ENCODE measurements around the gene TPO. TPM values are rescaled to one million over a fixed set of nuclear protein-coding genes. Genes with fewer than 3 reads are reported as not detected.

Gene TPO
- total RNA-seq (under 1 TPM in 2 of 5 donors, not detected in 3; 0.18 to 0.26 TPM), total RNA-seq (0 to 0.44 (median 0.11) reads per million in 29 experiments)
- total RNA-seq (2013) = 0.76 TPM

DNA sequence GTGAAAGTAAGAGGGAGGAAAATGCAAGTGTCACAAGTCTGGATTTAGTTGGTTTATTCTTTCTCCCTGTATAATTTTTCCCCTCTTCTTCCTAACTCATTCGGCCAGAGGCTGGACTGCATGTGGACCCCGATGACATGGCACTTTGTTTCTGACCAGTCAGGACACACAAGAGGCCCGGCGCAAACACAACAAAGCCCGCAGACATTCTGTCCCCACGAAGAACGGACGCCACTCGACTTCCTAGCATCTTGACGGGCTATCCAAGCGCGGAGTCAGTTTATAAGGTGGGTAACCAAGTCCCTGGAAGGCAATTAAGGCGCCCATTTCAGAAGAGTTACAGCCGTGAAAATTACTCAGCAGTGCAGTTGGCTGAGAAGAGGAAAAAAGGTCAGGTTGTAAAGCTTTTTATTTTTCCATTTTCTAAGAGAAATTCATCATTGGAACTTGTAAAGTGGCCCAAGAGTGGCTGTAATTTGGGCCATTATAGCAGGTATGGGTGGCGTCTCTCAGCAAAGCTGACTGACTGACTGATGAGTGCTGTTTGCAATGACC lies at the start of gene TPO:
Gene TPO, plus strand, starts transcription at position 308 of the 555 bp plus-strand sequence. CDS start 946 bp downstream, outside the sequence.
- Mint-ChIP-seq H3K4me1 (peaks cover 0 to 11% (median 0%) of the 10 kb centered on the region in 3 donors), H3K36me3 (no peaks in the 10 kb centered on the region), H3K27ac (no peak within 1 kb of the TSS), H3K4me3 (no peak within 1 kb of the TSS), H3K9me3 (no peaks in the 10 kb centered on the region), H3K27me3 (no peaks in the 10 kb centered on the region)
- no peak within 1 kb of the TSS for H3K27ac ChIP-seq (ENCODE audit: low read length)
- no peaks in the 10 kb centered on the region for H3K27me3 ChIP-seq (replicated peaks in 1 of 2; ENCODE audit: control insufficient read depth in 2 of 2, extremely low read depth in 1 of 2, insufficient read depth in 2 of 2, low read length in 1 of 2)
- no peaks in the 10 kb centered on the region for H3K4me1 ChIP-seq (ENCODE audit: control insufficient read depth in 1 of 2, extremely low read depth in 1 of 2, insufficient read depth in 2 of 2, low read length in 2 of 2)
- ChIA-PET POLR2A (no interaction called here), CTCF (no interaction called here)
- no peak within 1 kb of the TSS for H3K4me3 ChIP-seq (ENCODE audit: control insufficient read depth in 1 of 2, extremely low read depth in 1 of 2, low read length in 1 of 2)
- ATAC-seq (replicated peaks in 1 of 4) (no peak), DNase-seq (no peak)
- H3K36me3 ChIP-seq (ENCODE audit: control insufficient read depth in 2 of 2, extremely low read depth in 1 of 2, insufficient read depth in 1 of 2, low read length in 1 of 2) = no peaks in the 10 kb centered on the region
- 94% methylated on average over 13 of the region's 15 CpGs for WGBS (ENCODE audit: insufficient coverage)
- H3K9me3 ChIP-seq = no peaks in the 10 kb centered on the region

DNA sequence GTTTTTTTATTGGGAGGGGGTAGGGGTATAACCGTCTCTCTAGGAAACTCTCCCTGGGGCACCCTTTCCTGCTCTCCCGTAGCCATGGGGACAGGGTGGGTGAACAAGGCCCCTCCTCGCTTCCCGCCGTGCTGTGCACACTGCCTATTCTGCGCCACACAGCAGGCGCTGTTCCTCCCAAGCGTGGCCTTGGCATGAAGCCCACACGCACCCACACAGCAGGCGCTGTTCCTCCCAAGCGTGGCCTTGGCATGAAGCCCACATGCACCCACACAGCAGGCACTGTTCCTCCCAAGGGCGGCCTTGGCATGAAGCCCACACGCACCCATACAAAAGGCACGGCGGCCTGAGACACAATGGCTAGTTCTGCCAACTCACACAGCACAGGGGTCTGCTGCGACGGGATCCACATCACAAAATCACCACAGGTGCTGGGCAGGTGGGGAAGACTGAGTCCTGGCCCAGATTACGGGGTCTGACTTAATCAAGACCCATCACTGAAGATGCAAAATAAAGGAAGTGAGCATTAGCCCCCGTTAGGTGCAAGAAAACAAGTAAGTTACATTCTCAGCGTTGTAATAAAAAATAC lies 46.6 kb upstream of the TPO start:
- CTCF ChIA-PET = no interaction called here
- WGBS (ENCODE audit: insufficient coverage) = 30% methylated on average over 15 of the region's 20 CpGs
- ATAC-seq (replicated peaks in 1 of 4) (peak in 2 of 4 experiments; percentile 42 to 60), DNase-seq (peak in 5 of 35 experiments; percentile 4 to 24 (median 5))
- H3K27ac ChIP-seq (ENCODE audit: low read length) = no peak overlapping the region
- H3K9me3 ChIP-seq = no peaks in the 10 kb centered on the region
- Mint-ChIP-seq H3K27ac (no peak overlapping the region), H3K4me1 (peaks cover 0 to 16% (median 15%) of the 10 kb centered on the region in 3 donors), H3K27me3 (no peaks in the 10 kb centered on the region), H3K4me3 (peak overlapping the region in 1 of 3 donors; percentile 53), H3K9me3 (no peaks in the 10 kb centered on the region), H3K36me3 (no peaks in the 10 kb centered on the region)
- no peaks in the 10 kb centered on the region for H3K36me3 ChIP-seq (ENCODE audit: control insufficient read depth in 2 of 2, extremely low read depth in 1 of 2, insufficient read depth in 1 of 2, low read length in 1 of 2)
- POLR2A ChIA-PET = no interaction called here
- no peak overlapping the region for H3K4me3 ChIP-seq (ENCODE audit: control insufficient read depth in 1 of 2, extremely low read depth in 1 of 2, low read length in 1 of 2)
- peaks cover 0 to 4% of the 10 kb centered on the region in 2 experiments for H3K27me3 ChIP-seq (replicated peaks in 1 of 2; ENCODE audit: control insufficient read depth in 2 of 2, extremely low read depth in 1 of 2, insufficient read depth in 2 of 2, low read length in 1 of 2)
- no peaks in the 10 kb centered on the region for H3K4me1 ChIP-seq (ENCODE audit: control insufficient read depth in 1 of 2, extremely low read depth in 1 of 2, insufficient read depth in 2 of 2, low read length in 2 of 2)

DNA sequence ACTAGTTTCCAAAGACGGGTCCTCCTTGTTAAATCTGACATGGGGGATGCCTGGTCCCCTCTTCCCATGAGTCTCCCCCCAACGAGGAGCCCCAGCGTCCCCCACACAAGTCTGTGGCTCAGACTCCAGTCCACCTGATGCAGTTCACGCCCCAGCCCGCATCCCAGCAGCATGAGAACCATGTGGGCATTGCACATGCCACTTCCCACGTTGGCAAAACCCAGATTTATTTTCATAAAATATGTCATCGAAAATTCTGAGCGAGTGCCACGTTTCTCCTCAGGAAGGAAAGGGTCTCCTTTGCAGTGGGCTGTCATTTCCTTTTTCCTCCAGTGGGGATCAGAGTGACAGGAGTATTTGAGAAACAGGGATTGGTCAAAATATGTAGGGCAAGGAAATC lies 45.7 kb upstream of the TPO start:
- Mint-ChIP-seq H3K4me1 (peaks cover 0 to 16% (median 15%) of the 10 kb centered on the region in 3 donors), H3K36me3 (no peaks in the 10 kb centered on the region), H3K9me3 (no peaks in the 10 kb centered on the region), H3K27ac (no peak overlapping the region), H3K4me3 (no peak overlapping the region), H3K27me3 (no peaks in the 10 kb centered on the region)
- DNase-seq (no peak), ATAC-seq (replicated peaks in 1 of 4) (no peak)
- Histone ChIP-seq H3K9me3 (no peaks in the 10 kb centered on the region), H3K36me3 (ENCODE audit: control insufficient read depth in 2 of 2, extremely low read depth in 1 of 2, insufficient read depth in 1 of 2, low read length in 1 of 2) (no peaks in the 10 kb centered on the region), H3K27ac (ENCODE audit: low read length) (no peak overlapping the region), H3K27me3 (replicated peaks in 1 of 2; ENCODE audit: control insufficient read depth in 2 of 2, extremely low read depth in 1 of 2, insufficient read depth in 2 of 2, low read length in 1 of 2) (peaks cover 0 to 4% of the 10 kb centered on the region in 2 experiments), H3K4me1 (ENCODE audit: control insufficient read depth in 1 of 2, extremely low read depth in 1 of 2, insufficient read depth in 2 of 2, low read length in 2 of 2) (no peaks in the 10 kb centered on the region), H3K4me3 (ENCODE audit: control insufficient read depth in 1 of 2, extremely low read depth in 1 of 2, low read length in 1 of 2) (no peak overlapping the region)
- WGBS (ENCODE audit: insufficient coverage) = 54% methylated on average over 3 of the region's 9 CpGs
- ChIA-PET POLR2A (no interaction called here), CTCF (no interaction called here)

DNA sequence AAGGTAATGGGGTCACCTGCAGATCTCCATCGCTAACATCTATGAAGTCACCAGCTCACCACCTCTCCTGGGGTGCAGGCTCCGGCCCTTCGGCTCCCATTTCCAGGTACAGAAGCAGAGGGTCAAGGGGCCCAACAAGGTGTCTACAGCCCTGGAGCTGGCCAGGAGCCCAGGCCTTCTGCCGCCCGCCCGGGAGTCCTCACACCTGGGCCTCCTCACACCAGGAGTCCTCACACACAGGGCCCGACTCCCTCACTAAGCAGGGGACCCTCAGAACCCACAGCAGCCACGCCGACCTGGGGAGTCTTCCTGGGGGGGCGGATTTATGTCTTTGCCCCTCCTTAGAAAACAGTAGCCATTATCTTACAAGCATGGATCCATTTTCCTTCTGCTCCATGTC lies 43.4 kb upstream of the TPO start:
- Histone ChIP-seq H3K4me3 (ENCODE audit: control insufficient read depth in 1 of 2, extremely low read depth in 1 of 2, low read length in 1 of 2) (no peak overlapping the region), H3K4me1 (ENCODE audit: control insufficient read depth in 1 of 2, extremely low read depth in 1 of 2, insufficient read depth in 2 of 2, low read length in 2 of 2) (no peaks in the 10 kb centered on the region), H3K9me3 (no peaks in the 10 kb centered on the region), H3K27me3 (replicated peaks in 1 of 2; ENCODE audit: control insufficient read depth in 2 of 2, extremely low read depth in 1 of 2, insufficient read depth in 2 of 2, low read length in 1 of 2) (peaks cover 0 to 4% of the 10 kb centered on the region in 2 experiments), H3K27ac (ENCODE audit: low read length) (no peak overlapping the region), H3K36me3 (ENCODE audit: control insufficient read depth in 2 of 2, extremely low read depth in 1 of 2, insufficient read depth in 1 of 2, low read length in 1 of 2) (no peaks in the 10 kb centered on the region)
- POLR2A ChIA-PET = no interaction called here
- no peaks in the 10 kb centered on the region for H3K36me3 Mint-ChIP-seq
- no peak overlapping the region for H3K4me3 Mint-ChIP-seq
- H3K27ac Mint-ChIP-seq = no peak overlapping the region
- no peaks in the 10 kb centered on the region for H3K27me3 Mint-ChIP-seq
- H3K9me3 Mint-ChIP-seq = no peaks in the 10 kb centered on the region
- peaks cover 0 to 16% (median 15%) of the 10 kb centered on the region in 3 donors for H3K4me1 Mint-ChIP-seq
- ATAC-seq (replicated peaks in 1 of 4) = no peak
- 85% methylated on average over 6 of the region's 10 CpGs for WGBS (ENCODE audit: insufficient coverage)
- no peak for DNase-seq
- CTCF ChIA-PET = no interaction called here

DNA sequence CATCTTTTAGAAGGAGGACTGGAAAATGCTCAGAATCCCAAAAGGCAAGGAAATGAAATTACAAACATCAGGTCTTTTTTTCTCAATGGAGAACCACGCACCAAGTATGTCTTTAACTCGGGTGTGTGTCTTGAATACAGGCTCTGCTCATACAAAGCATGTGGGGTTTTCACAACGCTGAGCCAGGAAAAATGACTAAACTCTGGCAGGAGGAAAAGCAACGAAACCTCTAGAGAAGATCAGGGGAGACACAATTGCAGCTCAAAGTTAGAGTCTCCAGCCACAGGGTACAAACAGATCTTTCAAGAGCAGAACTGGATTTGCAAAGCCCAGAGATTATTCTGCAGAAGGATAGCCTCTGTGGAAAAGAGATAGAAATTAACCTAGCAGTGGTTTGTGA lies 42.8 kb upstream of the TPO start:
- Mint-ChIP-seq H3K27ac (no peak overlapping the region), H3K36me3 (no peaks in the 10 kb centered on the region), H3K27me3 (no peaks in the 10 kb centered on the region), H3K9me3 (no peaks in the 10 kb centered on the region), H3K4me3 (no peak overlapping the region), H3K4me1 (peaks cover 0 to 15% (median 14%) of the 10 kb centered on the region in 3 donors)
- H3K27me3 ChIP-seq (replicated peaks in 1 of 2; ENCODE audit: control insufficient read depth in 2 of 2, extremely low read depth in 1 of 2, insufficient read depth in 2 of 2, low read length in 1 of 2) = peaks cover 0 to 4% of the 10 kb centered on the region in 2 experiments
- no peak overlapping the region for H3K27ac ChIP-seq (ENCODE audit: low read length)
- no peaks in the 10 kb centered on the region for H3K9me3 ChIP-seq
- DNase-seq = no peak
- no peaks in the 10 kb centered on the region for H3K4me1 ChIP-seq (ENCODE audit: control insufficient read depth in 1 of 2, extremely low read depth in 1 of 2, insufficient read depth in 2 of 2, low read length in 2 of 2)
- H3K4me3 ChIP-seq (ENCODE audit: control insufficient read depth in 1 of 2, extremely low read depth in 1 of 2, low read length in 1 of 2) = no peak overlapping the region
- ATAC-seq (replicated peaks in 1 of 4) = no peak
- ChIA-PET POLR2A (no interaction called here), CTCF (no interaction called here)
- WGBS (ENCODE audit: insufficient coverage) = 74% methylated on average over 4 of the region's 4 CpGs
- no peaks in the 10 kb centered on the region for H3K36me3 ChIP-seq (ENCODE audit: control insufficient read depth in 2 of 2, extremely low read depth in 1 of 2, insufficient read depth in 1 of 2, low read length in 1 of 2)

DNA sequence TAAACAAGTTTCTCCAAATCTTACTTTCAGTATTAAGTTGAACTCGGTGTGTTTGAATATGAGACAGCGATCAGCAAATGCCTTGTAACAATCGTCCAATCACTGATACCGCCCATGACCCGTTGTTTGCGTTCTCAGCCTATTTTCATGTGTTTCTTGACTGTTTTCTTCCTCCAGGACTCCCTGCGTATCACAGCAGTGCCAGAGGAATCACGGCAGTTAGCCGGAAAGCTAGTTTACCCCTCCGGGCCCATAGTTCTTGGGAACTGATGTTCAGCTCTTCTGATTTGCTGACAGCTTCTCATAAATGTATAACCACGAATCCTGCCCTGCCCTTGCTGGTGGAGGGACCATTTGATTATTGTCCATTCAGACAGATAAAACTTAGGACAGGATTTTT lies 42.2 kb upstream of the TPO start:
- ATAC-seq (replicated peaks in 1 of 4) = no peak
- Histone ChIP-seq H3K4me3 (ENCODE audit: control insufficient read depth in 1 of 2, extremely low read depth in 1 of 2, low read length in 1 of 2) (no peak overlapping the region), H3K9me3 (no peaks in the 10 kb centered on the region), H3K27ac (ENCODE audit: low read length) (no peak overlapping the region), H3K4me1 (ENCODE audit: control insufficient read depth in 1 of 2, extremely low read depth in 1 of 2, insufficient read depth in 2 of 2, low read length in 2 of 2) (no peaks in the 10 kb centered on the region), H3K36me3 (ENCODE audit: control insufficient read depth in 2 of 2, extremely low read depth in 1 of 2, insufficient read depth in 1 of 2, low read length in 1 of 2) (no peaks in the 10 kb centered on the region), H3K27me3 (replicated peaks in 1 of 2; ENCODE audit: control insufficient read depth in 2 of 2, extremely low read depth in 1 of 2, insufficient read depth in 2 of 2, low read length in 1 of 2) (peaks cover 0 to 4% of the 10 kb centered on the region in 2 experiments)
- H3K4me3 Mint-ChIP-seq = no peak overlapping the region
- no peaks in the 10 kb centered on the region for H3K36me3 Mint-ChIP-seq
- 95% methylated on average over 10 of the region's 11 CpGs for WGBS (ENCODE audit: insufficient coverage)
- H3K27me3 Mint-ChIP-seq = no peaks in the 10 kb centered on the region
- no peak overlapping the region for H3K27ac Mint-ChIP-seq
- H3K9me3 Mint-ChIP-seq = no peaks in the 10 kb centered on the region
- H3K4me1 Mint-ChIP-seq = peaks cover 0 to 9% (median 8%) of the 10 kb centered on the region in 3 donors
- ChIA-PET CTCF (no interaction called here), POLR2A (no interaction called here)
- no peak for DNase-seq
